ENCODE data around the gene MCTP1.

Gene MCTP1

GRCh38 chr5:94911276-94911675, 373.6 kb downstream of the MCTP1 start:
- no peak for TF ChIP-seq CTCF (IDR thresholded peaks at IDR 0.05; ENCODE audit: low read depth, low read length, missing control alignments)
- DNase-seq (ENCODE audit: low read depth) = no peak
- in situ Hi-C loops (cut with HindIII; ENCODE audit: low sequenced_read_pairs) = no loop called here
- no peak overlapping the region for H3K4me3 ChIP-seq (ENCODE audit: low read depth, low read length)

- DNase-seq (ENCODE audit: low read depth) = no peak
- no peak overlapping the region for H3K4me3 ChIP-seq (ENCODE audit: low read depth, low read length)
- TF ChIP-seq CTCF (IDR thresholded peaks at IDR 0.05; ENCODE audit: low read depth, low read length, missing control alignments) = no peak
- in situ Hi-C loops (cut with HindIII; ENCODE audit: low sequenced_read_pairs) = no loop called here
Measured at GRCh38 chr5:94910721-94911120, 374.2 kb downstream of the MCTP1 start.

GRCh38 chr5:94908889-94909480, 375.9 kb downstream of the MCTP1 start:
- peak; percentile 67 for TF ChIP-seq CTCF (IDR thresholded peaks at IDR 0.05; ENCODE audit: low read depth, low read length, missing control alignments)
- H3K4me3 ChIP-seq (ENCODE audit: low read depth, low read length) = no peak overlapping the region
- no peak for DNase-seq (ENCODE audit: low read depth)
- in situ Hi-C loops (cut with HindIII; ENCODE audit: low sequenced_read_pairs) = no loop called here

GRCh38 chr5:94906750-94907149, 378.1 kb downstream of the MCTP1 start:
- in situ Hi-C loops (cut with HindIII; ENCODE audit: low sequenced_read_pairs) = no loop called here
- no peak overlapping the region for H3K4me3 ChIP-seq (ENCODE audit: low read depth, low read length)
- DNase-seq (ENCODE audit: low read depth) = no peak
- TF ChIP-seq CTCF (IDR thresholded peaks at IDR 0.05; ENCODE audit: low read depth, low read length, missing control alignments) = no peak

GRCh38 chr5:94903726-94904125, 381.2 kb downstream of the MCTP1 start:
- no peak overlapping the region for H3K4me3 ChIP-seq (ENCODE audit: low read depth, low read length)
- DNase-seq (ENCODE audit: low read depth) = no peak
- in situ Hi-C loops (cut with HindIII; ENCODE audit: low sequenced_read_pairs) = no loop called here
- TF ChIP-seq CTCF (IDR thresholded peaks at IDR 0.05; ENCODE audit: low read depth, low read length, missing control alignments) = no peak

GRCh38 chr5:94901191-94901979, 383.5 kb downstream of the MCTP1 start:
- H3K4me3 ChIP-seq (ENCODE audit: low read depth, low read length) = no peak overlapping the region
- no peak for TF ChIP-seq CTCF (IDR thresholded peaks at IDR 0.05; ENCODE audit: low read depth, low read length, missing control alignments)
- DNase-seq (ENCODE audit: low read depth) = no peak
- in situ Hi-C loops (cut with HindIII; ENCODE audit: low sequenced_read_pairs) = no loop called here
